Measurements from ENCODE around the gene C3orf38.

The C3orf38 gene

DNA sequence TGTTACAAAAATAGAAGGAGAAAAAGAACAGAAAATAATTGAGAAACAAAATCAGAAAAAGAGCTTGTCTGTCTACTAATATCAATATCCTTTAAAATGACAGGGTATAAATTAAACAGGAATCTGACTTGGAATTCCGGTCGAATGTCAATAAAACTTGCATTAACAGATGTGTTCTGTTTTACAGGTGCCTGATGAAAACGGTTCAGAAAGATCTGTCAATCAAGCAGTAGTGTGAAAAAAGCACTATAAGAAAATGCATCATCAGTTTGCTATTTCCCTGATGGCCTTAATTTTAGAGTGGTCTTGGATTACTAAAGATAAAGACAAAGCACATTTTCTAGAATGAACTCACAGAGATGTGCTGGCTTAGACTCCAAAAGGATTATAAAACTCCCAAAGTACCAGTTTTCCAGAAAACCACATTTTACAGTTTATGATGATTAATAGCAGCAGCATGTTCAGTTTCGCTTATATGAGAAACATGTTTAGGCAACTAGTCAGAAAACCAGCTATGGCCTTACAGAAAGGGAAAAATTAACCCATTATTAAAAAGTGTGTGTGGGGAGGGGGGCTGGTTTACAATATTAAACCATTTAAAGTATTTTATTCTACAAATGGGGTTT, 8.2 kb upstream of the C3orf38 start:
- no peak overlapping the region for H3K4me3 ChIP-seq

DNA sequence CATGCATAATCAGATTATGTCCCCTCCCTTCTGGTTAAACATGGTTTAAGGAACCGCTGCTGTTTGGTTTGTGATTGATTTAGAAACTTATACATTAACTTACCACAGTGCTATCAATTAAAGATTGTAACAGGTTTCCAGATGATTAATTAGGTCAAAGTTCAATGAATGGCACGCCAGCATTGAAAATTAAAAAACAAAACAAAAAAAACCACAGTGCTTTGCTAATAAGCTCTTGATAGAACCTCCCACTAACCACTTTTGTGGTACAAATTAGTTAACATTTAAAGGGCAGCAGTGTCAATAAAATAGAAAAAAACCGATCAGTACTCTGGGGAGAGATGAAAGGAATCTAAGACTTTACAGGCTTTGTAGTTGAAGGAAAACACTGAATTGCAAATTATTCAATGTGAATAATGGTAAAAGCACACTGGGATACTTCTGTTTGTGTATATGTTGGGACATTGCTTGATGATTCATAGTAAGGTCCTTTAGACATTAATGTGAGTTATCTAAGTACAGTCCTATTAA, 7.6 kb upstream of the C3orf38 start:
- no peaks in the 10 kb centered on the region for H3K27me3 ChIP-seq (ENCODE audit: low read depth)
- peaks cover 29% of the 10 kb centered on the region for H3K36me3 ChIP-seq (replicated peaks)
- in situ Hi-C loops (cut with MboI; ENCODE audit: low sequenced_read_pairs), result no loop called here
- H3K4me3 ChIP-seq, result no peak overlapping the region
- no peaks in the 10 kb centered on the region for H3K9me3 ChIP-seq
- peak in 1 of 2 experiments; percentile 76 for DNase-seq (ENCODE audit: low spot score in 2 of 2)
- H3K4me1 ChIP-seq, result peaks cover 16% of the 10 kb centered on the region

More for the DNA sequence above, 8.2 kb upstream of the C3orf38 start:
- no peak for DNase-seq (ENCODE audit: low spot score in 2 of 2)
- in situ Hi-C loops (cut with MboI; ENCODE audit: low sequenced_read_pairs), result no loop called here
- Histone ChIP-seq H3K9me3 (no peaks in the 10 kb centered on the region), H3K27me3 (ENCODE audit: low read depth) (no peaks in the 10 kb centered on the region), H3K4me1 (peaks cover 16% of the 10 kb centered on the region), H3K36me3 (replicated peaks) (peaks cover 31% of the 10 kb centered on the region)

DNA sequence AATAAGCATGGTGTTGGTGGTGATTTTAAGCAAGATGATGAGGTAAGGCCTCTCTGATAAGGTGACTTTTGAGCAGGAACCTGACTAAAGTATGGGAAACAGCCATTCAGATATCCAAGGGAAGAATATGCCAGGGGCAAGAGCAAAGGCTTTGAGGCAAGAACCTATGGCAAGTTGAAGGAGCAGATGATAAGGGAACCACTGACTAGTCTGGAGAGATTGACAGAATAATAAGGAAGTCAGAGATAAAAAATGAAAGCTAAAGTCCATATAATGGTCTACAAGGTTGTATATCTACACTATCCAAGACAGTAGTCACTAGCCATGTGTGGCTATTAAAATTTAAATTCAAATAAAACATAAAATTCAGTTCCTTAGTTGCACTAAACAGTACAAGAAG, 2.5 kb upstream of the C3orf38 start:
- Histone ChIP-seq H3K27me3 (ENCODE audit: low read depth) (no peaks in the 10 kb centered on the region), H3K36me3 (replicated peaks) (no peaks in the 10 kb centered on the region), H3K9me3 (no peaks in the 10 kb centered on the region), H3K4me3 (no peak overlapping the region), H3K4me1 (peaks cover 13% of the 10 kb centered on the region)
- in situ Hi-C loops (cut with MboI; ENCODE audit: low sequenced_read_pairs), result no loop called here
- no peak for DNase-seq (ENCODE audit: low spot score in 2 of 2)

DNA sequence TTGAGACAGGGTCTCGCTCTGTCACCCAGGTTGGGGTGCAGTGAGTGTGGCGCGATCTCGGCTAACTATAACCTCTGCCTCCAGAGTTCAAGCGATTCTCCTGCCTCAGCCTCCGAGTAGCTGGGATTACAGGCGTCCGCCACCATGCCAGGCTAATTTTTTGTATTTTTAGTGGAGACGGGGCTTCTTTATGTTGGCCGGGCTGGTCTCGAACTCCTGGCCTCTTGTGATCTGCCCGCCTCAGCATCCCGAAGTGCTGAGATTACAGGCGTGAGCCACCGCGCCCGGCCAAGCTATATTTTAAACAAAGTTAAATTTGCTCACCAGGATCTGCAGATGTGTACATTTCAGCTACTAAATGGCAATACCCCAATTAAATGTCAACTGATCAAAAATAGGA, 1.1 kb upstream of the C3orf38 start:
- peaks cover 4% of the 10 kb centered on the region for H3K4me1 ChIP-seq
- peak overlapping the region; percentile 79 for H3K4me3 ChIP-seq
- in situ Hi-C loops (cut with MboI; ENCODE audit: low sequenced_read_pairs), result no loop called here
- DNase-seq (ENCODE audit: low spot score in 2 of 2), result no peak
- H3K36me3 ChIP-seq (replicated peaks), result peaks cover 7% of the 10 kb centered on the region
- no peaks in the 10 kb centered on the region for H3K9me3 ChIP-seq
- no peaks in the 10 kb centered on the region for H3K27me3 ChIP-seq (ENCODE audit: low read depth)

DNA sequence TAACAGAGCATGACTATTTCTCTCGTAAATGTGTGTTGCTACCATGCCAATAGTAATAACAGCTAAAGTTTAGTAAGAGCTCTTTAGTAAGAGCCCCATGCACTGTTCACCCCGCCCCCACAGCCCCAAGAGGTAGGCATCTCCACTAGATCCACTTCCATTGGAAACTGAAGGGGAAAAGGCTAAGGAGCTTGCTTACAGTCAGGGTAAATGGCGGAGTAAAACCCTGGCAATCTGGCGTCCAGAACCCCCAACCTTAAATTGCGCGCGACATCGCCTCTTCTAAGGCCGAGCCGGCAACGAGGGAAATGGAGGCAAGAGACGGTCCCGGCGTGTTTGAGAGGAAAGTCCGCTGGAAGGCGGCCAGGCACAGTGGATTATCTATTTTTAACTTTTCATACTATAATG, 654 bp upstream of the C3orf38 start:
- H3K4me3 ChIP-seq, result peak overlapping the region; percentile 79
- DNase-seq (ENCODE audit: low spot score in 2 of 2), result peak; percentile 21 to 56
- no peaks in the 10 kb centered on the region for H3K9me3 ChIP-seq
- no peaks in the 10 kb centered on the region for H3K27me3 ChIP-seq (ENCODE audit: low read depth)
- peaks cover 4% of the 10 kb centered on the region for H3K4me1 ChIP-seq
- in situ Hi-C loops (cut with MboI; ENCODE audit: low sequenced_read_pairs), result no loop called here
- H3K36me3 ChIP-seq (replicated peaks), result peaks cover 7% of the 10 kb centered on the region

DNA sequence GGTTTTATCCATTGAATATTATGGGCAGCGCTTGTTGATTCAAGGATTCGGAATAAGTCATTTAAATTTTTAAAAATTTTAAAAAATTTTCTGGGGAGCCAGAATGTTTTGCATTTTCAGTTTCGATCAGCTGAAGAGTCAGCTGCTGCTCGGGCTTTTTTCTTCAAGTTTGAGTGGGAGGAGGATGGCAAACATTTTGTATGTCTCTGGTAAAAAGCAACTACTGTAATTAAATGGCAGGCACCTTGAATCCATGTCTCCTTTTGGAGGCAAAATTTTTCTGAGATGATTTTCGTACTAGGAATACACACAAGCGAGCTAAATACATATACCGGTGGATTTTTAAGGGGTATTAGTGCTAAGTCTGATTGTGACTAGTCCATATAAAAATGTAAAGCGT, 612 bp downstream of the C3orf38 start:
- no peaks in the 10 kb centered on the region for H3K27me3 ChIP-seq (ENCODE audit: low read depth)
- in situ Hi-C loops (cut with MboI; ENCODE audit: low sequenced_read_pairs), result no loop called here
- no peaks in the 10 kb centered on the region for H3K9me3 ChIP-seq
- H3K4me1 ChIP-seq, result peaks cover 4% of the 10 kb centered on the region
- peak overlapping the region; percentile 79 for H3K4me3 ChIP-seq
- DNase-seq (ENCODE audit: low spot score in 2 of 2), result no peak
- H3K36me3 ChIP-seq (replicated peaks), result peaks cover 11% of the 10 kb centered on the region

DNA sequence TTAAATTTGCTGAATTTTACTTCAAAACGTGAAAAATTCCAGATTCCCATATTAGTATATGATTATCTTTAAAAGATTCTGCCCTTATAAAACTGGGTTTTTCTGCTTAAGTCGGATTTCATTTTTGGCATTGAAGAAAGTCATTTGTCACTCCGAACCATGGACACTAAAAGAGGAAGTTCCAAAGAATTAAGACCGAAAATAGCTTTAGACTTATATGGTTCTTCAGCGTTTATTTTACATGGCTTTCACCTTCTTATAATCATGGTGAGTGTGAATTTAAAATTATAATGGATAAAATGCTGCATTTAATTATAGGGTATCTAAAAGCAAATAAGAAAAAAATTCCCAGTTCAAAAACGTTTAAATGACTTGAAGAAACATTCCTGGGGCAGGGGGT, 1.0 kb downstream of the C3orf38 start:
- Histone ChIP-seq H3K4me1 (peaks cover 4% of the 10 kb centered on the region), H3K9me3 (no peaks in the 10 kb centered on the region), H3K36me3 (replicated peaks) (peaks cover 15% of the 10 kb centered on the region), H3K27me3 (ENCODE audit: low read depth) (no peaks in the 10 kb centered on the region), H3K4me3 (peak overlapping the region; percentile 79)
- in situ Hi-C loops (cut with MboI; ENCODE audit: low sequenced_read_pairs), result no loop called here
- no peak for DNase-seq (ENCODE audit: low spot score in 2 of 2)

DNA sequence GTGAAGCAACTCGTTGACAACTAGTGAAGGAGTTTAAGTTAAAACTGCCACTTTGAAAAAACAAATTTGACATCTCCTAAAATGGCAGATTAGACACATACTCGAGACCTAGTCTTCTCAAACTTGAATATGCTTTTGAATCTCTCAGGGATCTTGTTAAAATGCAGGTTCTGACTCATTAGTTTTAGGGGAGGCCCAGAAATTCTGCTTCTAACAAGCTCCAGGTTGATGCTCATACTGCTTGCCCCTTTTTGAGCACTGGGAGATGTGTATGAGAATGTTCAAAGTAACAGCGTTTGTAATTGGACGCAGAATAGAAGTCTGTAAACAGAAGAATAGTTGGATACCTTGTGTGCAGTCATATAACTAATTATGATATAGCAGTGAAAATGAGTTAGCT, 1.6 kb downstream of the C3orf38 start:
- peaks cover 21% of the 10 kb centered on the region for H3K36me3 ChIP-seq (replicated peaks)
- in situ Hi-C loops (cut with MboI; ENCODE audit: low sequenced_read_pairs), result no loop called here
- H3K4me1 ChIP-seq, result peaks cover 4% of the 10 kb centered on the region
- H3K9me3 ChIP-seq, result no peaks in the 10 kb centered on the region
- no peaks in the 10 kb centered on the region for H3K27me3 ChIP-seq (ENCODE audit: low read depth)
- DNase-seq (ENCODE audit: low spot score in 2 of 2), result no peak
- H3K4me3 ChIP-seq, result peak overlapping the region; percentile 79

DNA sequence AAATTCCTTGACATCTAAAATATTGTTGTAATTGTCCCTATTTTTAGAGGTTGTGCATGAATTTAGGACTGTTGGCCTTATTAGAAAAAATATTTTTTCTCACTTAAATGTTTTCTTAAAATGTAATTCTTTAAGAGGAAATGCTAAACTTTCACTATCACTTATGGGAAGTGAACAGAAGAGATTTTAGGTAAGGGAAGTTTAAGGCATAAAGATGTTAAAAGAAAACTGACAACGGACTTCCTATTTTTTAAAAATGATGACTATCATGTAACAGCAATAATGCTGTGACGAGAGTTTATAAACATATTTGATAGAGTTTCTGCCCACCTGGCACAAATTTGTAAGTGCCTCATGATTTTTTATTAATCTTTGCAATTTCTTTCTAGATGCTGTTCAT, 3.1 kb downstream of the C3orf38 start:
- H3K36me3 ChIP-seq (replicated peaks), result peaks cover 35% of the 10 kb centered on the region
- DNase-seq (ENCODE audit: low spot score in 2 of 2), result no peak
- no peak overlapping the region for H3K4me3 ChIP-seq
- H3K27me3 ChIP-seq (ENCODE audit: low read depth), result no peaks in the 10 kb centered on the region
- no peaks in the 10 kb centered on the region for H3K9me3 ChIP-seq
- peaks cover 11% of the 10 kb centered on the region for H3K4me1 ChIP-seq
- in situ Hi-C loops (cut with MboI; ENCODE audit: low sequenced_read_pairs), result no loop called here

DNA sequence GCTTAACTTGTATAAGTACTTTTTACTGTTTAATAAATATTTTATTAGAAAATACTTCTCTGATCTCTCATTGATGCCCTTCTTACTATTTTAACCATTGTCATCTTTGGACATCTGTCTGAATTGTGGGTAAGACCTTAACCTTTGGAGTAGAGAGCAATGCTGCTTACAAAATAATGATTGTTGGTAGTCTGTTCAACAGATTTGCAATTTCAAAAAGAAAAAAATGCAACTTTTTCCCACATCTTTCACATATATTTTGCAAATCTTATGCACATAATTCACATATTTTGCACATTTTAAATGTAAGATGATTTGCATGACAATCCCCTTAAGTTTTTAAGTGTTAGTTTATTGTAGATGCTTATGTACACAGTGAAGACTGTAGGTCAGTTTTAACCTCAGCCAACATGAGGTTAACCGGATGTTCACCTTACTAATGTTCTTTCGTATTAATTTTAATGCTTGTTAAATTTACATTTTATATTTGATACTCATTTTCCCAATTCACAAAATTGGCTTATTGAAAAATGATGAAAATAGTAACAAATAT, 16.7 kb downstream of the C3orf38 start:
- Histone ChIP-seq H3K36me3 (replicated peaks) (no peaks in the 10 kb centered on the region; the same call in 1 of the 2 replicates), H3K27me3 (ENCODE audit: low read depth) (no peaks in the 10 kb centered on the region), H3K4me3 (no peak overlapping the region), H3K4me1 (peaks cover 5% of the 10 kb centered on the region; the same call in 1 of the 2 replicates), H3K9me3 (no peaks in the 10 kb centered on the region)
- DNase-seq (ENCODE audit: low spot score in 2 of 2), result no peak
- in situ Hi-C loops (cut with MboI; ENCODE audit: low sequenced_read_pairs), result no loop called here

DNA sequence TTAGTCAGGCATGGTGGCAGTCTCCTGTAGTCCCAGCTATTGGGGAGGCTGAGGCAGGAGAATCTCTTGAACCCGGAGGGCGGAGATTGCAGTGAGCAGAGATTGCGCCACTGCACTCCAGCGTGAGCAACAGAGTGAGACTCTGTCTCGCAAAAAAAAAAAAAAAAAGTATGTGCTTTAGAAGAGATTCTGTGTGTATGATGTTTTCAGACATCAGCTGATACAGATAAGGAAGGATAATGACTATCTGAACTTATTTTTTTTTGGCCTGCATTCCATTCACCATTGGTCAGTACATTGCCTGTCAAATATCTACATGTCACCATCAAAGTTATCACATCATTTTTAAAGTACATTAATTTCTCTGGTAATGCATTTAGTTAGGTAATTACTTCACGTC, 17.4 kb downstream of the C3orf38 start:
- DNase-seq (ENCODE audit: low spot score in 2 of 2), result no peak
- in situ Hi-C loops (cut with MboI; ENCODE audit: low sequenced_read_pairs), result no loop called here
- H3K9me3 ChIP-seq, result no peaks in the 10 kb centered on the region

DNA sequence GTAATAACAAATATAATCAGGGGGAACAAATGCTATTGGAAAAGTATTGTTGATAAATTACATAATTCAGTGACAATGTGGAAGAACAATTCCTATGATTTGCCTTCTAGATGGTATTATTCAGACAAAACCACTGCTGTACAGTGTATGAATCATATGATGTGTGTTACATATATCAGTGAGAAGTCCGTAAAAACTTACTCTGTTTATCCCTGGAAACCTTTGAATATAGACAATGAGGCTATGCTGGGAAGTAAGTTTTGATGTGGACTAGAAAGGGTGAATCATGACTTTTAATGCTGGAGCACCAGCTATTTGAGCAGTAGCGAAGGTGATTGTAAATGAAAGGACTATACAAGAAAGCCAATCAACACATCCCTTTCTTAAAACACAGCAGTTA, 17.9 kb downstream of the C3orf38 start:
- in situ Hi-C loops (cut with MboI; ENCODE audit: low sequenced_read_pairs), result no loop called here
- Histone ChIP-seq H3K36me3 (replicated peaks) (no peaks in the 10 kb centered on the region; the same call in 1 of the 2 replicates), H3K9me3 (no peaks in the 10 kb centered on the region), H3K4me1 (peaks cover 5% of the 10 kb centered on the region; the same call in 1 of the 2 replicates), H3K4me3 (no peak overlapping the region), H3K27me3 (ENCODE audit: low read depth) (no peaks in the 10 kb centered on the region)
- no peak for DNase-seq (ENCODE audit: low spot score in 2 of 2)

More for the DNA sequence above, 17.4 kb downstream of the C3orf38 start:
- Histone ChIP-seq H3K36me3 (replicated peaks) (no peaks in the 10 kb centered on the region; the same call in 1 of the 2 replicates), H3K4me1 (peaks cover 5% of the 10 kb centered on the region; the same call in 1 of the 2 replicates), H3K4me3 (no peak overlapping the region), H3K27me3 (ENCODE audit: low read depth) (no peaks in the 10 kb centered on the region)

DNA sequence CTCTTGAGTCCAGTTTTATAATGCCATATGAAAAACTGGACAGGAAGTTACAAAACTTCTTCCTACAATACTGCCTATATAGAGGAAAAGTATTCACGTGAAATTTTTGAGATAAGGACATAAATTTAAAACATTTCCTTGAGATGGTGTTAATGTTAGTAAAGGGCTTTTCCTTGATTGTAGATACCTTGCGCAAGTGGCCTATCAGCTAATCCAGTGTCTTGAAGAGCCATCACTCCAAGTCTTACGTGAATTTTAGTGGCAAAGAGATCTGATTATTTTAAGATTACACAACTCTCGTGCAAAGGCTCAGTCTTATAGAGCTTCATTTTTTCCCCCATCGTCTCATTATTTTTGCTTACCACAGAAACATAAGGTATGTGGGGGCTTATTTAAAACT, 18.4 kb downstream of the C3orf38 start:
- no peaks in the 10 kb centered on the region for H3K9me3 ChIP-seq
- peaks cover 5% of the 10 kb centered on the region; the same call in 1 of the 2 replicates for H3K4me1 ChIP-seq
- in situ Hi-C loops (cut with MboI; ENCODE audit: low sequenced_read_pairs), result no loop called here
- no peak overlapping the region for H3K4me3 ChIP-seq
- H3K36me3 ChIP-seq (replicated peaks), result no peaks in the 10 kb centered on the region; the same call in 1 of the 2 replicates
- H3K27me3 ChIP-seq (ENCODE audit: low read depth), result no peaks in the 10 kb centered on the region
- DNase-seq (ENCODE audit: low spot score in 2 of 2), result no peak

DNA sequence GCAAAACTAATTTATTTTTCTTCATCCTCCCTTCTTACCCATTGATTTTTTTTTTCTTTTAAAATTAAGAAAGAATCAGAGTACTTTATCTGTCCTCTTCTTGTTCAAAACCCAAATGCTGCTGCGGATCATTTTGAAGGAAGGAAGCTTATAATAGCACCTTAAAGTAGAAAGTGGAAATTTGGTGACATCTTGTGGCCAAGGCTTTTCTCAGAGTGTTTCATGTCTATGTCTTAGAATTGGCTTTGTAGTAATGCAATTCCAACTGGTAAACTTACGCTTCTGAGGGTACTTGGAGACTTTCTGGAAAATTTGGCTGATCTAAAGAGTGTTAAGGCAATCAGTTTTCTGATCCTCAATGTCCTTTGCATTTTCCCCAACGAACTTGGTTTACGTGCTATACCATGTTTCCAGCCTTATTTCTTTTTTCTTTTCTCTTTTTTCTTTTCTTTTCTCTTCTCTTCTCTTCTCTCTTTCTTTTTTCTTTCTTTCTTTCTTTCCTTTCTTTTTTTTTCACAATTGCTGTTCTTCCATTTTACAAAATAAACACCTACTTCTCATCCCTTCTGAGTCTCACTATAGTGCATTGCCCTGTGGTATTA, 30.7 kb downstream of the C3orf38 start:
- Histone ChIP-seq H3K4me1 (peaks cover 6% of the 10 kb centered on the region; the same call in 1 of the 2 replicates), H3K27me3 (ENCODE audit: low read depth) (no peaks in the 10 kb centered on the region), H3K4me3 (no peak overlapping the region), H3K36me3 (replicated peaks) (no peaks in the 10 kb centered on the region), H3K9me3 (no peaks in the 10 kb centered on the region)
- in situ Hi-C loops (cut with MboI; ENCODE audit: low sequenced_read_pairs), result no loop called here
- peak; percentile 36 to 67 for DNase-seq (ENCODE audit: low spot score in 2 of 2)

All from HAP-1 (cell line).